SHP77 (cell line): ENCODE measurements around the gene SLC38A2.

Experiments
- DNase-seq, 2 experiments: peaks; one replicate each; lab custom pipeline; 2025; lab: John Stamatoyannopoulos, UW

SLC38A2 gene

DNA sequence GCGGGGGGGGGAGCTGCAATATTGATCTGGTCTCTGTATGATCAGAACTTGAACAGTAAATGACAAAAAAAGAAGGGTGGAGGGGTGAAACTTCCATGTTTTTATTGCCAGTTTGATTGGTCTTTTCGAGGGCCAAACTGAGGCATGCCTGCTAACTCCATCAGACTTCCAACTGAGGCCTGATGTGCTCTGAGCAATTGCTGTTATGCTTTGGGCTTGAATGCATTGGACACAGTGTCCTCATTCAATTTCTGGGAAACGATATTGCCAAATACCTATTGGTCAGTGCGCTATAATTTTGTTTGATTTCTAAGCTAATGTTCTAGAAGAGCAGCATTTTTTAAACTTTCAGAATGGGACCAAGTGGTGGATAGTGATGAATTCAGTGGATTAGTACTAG lies 2.1 kb upstream of the SLC38A2 start:
- DNase-seq = no peak

DNA sequence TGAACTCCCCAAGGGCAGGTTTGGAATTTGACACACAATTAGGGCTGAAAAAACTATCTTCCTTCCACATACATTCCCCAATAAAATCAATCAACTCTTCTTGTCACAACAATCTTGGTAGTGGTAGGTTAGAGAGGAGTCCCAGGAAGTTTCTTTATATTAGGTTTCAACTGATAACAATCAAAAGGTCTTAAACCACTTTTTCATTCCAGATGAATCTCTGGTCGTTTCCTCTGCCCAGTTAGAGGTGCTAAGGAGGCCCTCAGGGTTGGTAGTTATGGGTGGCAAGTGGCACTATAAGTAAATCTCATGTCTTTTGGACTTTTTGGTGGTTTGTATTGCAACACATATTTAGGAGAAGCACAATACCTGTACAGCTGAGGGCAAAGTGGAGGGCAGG lies 1.7 kb upstream of the SLC38A2 start:
- no peak for DNase-seq

DNA sequence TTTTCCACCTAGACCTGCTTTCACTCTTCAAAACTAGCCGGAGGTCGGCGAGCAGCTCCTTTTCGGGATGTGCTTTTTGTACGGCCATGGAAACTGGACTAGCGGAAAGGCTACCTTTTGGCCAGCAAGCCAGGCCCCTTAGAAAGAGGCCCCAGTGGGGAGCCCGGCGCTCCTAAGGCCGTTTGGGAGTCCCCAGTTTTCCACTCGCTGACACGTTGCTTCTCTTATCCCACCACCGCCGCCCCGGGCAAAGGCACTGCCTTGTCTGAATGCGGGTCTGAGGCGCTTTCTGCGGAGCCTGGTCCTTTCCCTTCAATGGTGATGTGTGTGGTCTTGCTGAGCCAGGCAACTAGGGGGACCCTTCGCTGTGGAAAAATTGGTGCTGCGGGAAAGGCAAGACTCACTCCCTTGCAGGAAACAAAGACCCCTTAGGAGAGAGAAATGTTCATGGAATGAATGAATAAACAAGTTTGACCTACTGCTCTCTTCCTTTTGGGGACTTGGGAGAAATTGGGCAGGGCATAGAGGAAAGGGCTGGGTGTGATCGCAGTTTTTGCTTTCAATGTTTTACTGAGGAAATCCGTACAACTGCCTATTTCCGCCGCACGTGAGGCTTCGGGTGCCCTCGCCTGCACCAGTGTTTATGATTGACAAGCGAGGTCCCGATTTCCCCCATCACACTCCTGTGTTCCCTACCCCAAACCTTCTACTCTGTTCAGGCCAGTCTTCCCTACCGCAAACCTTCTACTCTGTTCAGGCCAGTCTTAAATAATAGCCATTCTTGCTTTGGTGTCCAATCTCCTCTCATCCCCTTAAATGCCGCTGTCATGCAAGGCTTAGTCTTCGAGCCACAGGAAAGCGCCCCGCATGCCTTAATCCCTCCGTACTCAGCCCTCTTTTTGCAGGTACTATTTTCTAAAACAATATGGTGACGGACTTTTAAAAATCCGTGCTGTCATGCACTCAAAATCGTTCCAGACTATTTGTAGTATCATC lies 1.0 kb upstream of the SLC38A2 start:
- peak in 1 of 2 experiments; percentile 51 for DNase-seq

GRCh38 chr12:46371718-46372543 lies 642 bp downstream of the SLC38A2 start:
- peak; percentile 50 to 54 for DNase-seq

GRCh38 chr12:46370792-46371717 lies 1.5 kb downstream of the SLC38A2 start:
- peak; percentile 69 to 80 for DNase-seq

DNA sequence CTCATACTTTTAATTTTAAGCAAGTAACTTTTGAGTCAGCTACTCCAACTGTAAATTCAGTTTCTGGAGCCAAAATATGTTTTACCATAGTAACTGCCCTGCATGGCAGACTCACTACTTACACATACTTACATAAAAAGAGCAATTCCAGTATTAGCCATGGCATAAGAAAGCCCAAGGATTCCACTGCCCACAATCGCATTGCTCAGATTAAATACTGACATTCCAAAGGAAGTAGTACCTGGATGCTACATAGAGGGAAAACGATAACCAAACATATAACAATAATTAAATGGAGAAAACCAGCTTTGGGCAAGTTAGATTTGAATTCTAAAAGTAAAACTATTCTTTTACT lies 2.2 kb downstream of the SLC38A2 start:
- no peak for DNase-seq

DNA sequence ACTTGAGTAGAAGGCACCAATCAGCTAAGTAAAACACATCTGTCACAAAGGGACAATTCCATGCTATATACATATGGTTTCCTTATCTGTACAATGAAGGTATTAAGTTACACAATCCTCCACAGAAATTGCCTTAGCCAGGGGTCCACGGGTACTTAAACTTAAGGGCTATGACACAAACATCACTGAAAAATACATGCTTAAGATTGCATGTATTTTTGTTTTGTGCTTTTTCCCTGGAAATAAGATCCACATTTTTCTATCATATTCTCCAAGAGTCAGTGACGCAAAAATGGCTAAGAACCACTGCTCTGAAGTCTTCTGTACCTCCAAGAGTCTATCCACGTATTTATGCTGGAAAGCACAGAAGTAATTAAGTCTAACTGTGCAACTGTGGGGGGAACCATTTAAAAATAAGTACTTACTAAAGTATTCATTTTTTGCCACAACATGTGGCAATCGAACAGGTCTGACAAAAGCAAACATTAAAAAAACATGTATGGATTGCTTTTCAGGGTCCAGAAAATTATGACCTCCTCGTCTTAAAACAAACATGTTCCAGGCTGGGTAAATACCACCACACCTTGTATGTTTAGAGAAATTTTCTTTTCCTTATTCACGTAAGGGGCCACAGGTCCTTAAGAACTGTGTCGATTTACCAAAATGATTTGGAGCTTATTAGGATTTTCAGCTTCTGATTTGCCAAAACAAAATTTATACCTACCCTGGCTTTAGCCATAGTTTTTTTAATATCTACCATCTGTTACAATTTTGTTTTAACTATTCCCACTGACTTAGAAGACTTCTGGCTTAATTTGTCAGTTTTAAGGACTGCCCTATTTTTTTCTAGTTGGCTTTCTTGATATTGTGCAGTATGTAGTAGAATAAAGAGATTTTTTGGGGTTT lies 2.8 kb downstream of the SLC38A2 start:
- DNase-seq = no peak

GRCh38 chr12:46369095-46369473 lies 3.5 kb downstream of the SLC38A2 start:
- no peak for DNase-seq

GRCh38 chr12:46368684-46369083 lies 3.9 kb downstream of the SLC38A2 start:
- no peak for DNase-seq

DNA sequence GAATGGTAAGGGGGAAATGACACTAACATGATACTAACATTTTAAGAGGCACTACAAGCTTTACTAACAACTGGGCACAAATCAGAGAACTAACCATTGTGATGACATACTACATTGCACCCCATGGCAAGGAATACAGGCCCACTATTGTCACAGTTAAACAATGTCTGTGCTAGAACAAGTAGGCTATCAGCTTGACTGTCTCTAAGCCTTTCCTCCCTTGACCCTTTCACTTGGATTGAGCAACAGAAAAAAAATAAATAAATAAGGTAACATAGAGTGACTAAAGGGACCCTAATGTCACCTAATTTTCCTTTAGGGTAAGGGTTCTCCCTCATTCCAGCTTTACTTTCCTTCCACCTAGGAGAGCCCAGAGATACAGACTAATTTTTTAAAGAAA lies 4.4 kb downstream of the SLC38A2 start:
- DNase-seq = no peak

GRCh38 chr12:46367351-46368029 lies 5.1 kb downstream of the SLC38A2 start:
- no peak for DNase-seq

GRCh38 chr12:46366771-46367170 lies 5.8 kb downstream of the SLC38A2 start:
- no peak for DNase-seq

- DNase-seq = no peak
Observed at GRCh38 chr12:46365951-46366379, 6.6 kb downstream of the SLC38A2 start.

GRCh38 chr12:46364777-46365580 lies 7.6 kb downstream of the SLC38A2 start:
- no peak for DNase-seq

DNA sequence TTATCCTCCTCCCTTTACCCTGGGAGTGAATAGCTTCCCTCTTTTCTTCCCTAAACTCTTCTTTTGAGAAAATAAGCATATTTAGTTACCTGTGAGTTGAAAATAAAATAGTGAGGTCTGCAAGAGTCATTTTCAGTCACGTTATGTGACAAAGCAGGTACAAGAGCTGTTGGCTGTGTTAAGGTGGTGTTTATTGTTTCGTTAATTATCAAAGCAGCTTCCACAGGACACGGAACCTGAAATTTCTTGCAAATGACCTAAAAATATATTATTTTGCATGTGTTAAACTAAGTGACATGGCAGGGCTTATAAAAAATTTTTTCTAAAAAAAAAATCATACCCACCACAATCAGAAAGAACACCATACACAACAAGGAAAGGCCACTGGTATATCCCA lies 8.3 kb downstream of the SLC38A2 start:
- no peak for DNase-seq

GRCh38 chr12:46363582-46364299 lies 8.8 kb downstream of the SLC38A2 start:
- DNase-seq = no peak

DNA sequence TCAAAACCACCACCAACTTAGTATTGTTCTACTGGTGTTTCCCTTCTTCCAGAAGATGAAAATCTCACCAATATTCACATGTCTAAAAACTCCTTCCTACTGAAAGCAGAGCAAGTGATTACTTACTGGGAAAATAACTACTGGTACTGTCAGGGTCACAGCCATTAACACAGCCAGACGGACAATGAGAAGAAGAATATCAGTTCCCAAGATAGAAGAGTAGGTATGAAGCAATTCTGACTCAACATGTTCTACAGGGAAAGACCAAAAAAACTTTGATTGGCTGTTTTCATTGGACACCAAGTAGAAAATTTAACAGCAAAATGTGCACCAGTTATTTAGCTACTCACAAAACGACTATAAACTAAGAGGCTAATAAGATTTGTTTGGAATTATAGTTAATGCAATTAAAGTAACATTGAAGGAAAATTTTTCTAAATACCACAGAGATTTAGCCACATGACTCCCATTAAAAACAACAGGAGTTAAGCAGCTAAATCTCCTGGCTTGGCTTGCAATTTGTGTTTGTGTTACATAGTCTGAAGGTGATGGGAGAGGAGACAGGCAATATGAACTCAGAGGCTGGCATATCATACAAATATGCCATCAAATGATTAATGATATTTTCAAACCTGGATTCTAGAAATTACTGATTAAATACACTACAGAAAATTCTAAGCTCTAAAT lies 9.5 kb downstream of the SLC38A2 start:
- no peak for DNase-seq

DNA sequence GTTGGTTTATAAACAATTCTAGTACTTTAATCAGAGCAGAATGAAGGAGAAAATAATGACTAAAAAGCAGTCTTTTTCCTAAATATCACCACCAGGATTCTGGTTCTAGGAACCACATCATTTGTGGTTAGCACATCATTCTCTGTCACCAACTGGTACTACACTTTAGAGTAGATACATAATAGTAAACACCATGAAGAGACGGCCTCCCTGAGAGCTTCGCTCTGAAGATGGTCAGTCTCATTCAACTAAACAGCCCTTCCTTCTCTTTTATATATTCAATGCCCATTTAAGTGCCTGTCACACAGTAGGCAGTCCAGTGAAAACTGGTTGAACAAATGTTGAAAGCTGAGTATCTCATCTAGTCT lies 10.9 kb downstream of the SLC38A2 start:
- DNase-seq = no peak
